ENCODE results near the gene ADGRL3.
"Not testable (repeated sequence)": the region's sequence is repeated elsewhere in the genome, so short reads cannot be mapped to it uniquely, and the experiment has no call there.

Gene ADGRL3

DNA sequence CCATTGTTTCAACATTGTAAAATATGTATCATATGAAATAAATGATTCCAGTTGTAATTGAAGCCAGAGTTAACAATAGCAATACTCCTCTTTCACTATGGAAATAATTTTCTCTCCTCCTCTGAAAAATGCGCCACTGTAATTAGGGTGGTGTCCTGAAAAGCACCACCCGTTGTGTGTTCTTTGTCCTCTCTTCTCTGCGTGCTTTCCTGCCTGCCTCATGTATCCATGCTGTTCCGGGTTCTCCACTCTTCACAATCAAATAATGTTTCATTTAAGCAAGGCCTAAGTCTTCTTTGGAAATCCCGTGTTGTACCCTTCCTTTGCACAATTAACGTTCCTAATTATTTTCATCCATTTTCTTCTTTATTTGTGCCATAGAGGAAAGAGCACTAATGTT lies 293.3 kb downstream of the ADGRL3 start:
- no peak for DNase-seq (ENCODE audit: low read depth)

DNA sequence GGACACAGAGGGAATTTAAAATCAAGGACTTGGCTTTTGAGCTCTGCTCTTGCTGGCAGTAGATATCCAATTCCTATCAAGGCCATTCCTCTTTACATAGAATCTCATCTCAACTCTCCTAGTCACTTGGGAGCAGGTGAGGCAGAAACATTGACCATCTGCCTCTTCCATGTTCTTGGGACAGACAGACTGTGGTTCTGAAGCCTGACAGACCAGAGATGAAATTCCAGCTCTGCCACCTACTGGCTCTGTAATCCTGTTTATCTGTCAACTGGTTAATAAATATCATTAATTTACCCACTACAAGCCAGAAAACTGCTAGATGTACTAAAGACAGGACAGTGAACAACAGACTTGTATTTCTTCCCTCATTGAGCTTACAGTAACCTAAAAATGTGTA lies 300.8 kb downstream of the ADGRL3 start:
- no peak for DNase-seq (ENCODE audit: low read depth)

DNA sequence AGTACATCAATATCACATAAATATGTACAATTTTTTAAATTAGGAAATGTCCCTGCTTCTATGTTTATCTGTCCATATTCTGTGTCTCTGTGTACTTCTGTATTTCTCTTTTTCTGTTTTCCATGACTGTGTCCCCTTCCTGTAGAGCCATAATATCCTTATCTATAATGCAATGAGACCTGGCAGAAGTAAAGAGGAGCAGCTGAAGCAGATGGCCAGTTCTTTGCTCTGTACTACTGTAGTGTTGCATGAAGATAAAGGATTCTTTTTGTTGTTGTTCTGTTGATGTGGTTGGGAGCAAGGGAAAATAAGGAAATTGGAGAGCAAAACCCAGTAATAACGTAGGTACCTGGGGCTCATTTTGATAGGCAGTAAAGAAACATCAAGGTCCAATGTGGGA lies 301.7 kb downstream of the ADGRL3 start:
- no peak for DNase-seq (ENCODE audit: low read depth)

DNA sequence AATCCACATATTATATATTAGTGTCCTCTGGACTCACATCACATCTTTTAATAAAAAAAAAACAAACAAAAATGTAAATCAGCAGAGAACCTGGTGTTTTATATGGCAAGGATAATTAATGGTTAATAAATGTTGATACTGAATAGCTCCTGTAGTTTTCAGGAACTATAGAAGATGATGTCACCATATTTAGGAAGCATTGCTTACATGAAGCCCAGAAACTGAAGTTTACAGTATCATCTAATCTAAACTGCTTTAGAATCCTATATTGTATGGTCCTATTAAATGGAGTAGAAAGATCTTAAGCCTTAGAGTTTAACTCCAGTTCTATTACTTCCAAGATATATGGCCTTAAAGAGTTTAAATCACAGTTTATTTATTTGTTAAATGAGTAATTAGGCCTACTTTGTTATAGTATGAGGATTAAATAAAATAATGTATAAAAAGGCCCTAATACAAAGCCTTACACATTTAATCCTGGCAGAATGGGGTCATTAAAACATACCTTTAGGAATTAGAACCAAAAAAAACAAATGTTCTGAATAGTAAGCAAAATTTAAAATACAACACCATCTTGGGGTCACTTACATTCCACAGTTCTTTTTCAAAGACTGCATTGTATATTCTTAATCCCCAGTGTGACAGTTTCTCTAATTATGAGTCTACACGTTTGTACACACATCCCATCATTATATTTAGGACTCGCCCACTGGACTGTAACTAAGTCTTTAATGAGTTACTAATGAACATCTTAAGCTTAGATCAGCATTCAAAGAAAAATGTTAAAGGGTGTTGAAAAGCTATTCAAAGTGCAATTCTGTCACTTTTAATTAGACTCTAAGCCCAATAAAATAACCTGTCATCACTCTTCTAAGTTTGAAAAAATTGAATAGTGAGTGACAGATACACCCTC lies 305.9 kb downstream of the ADGRL3 start:
- DNase-seq (ENCODE audit: low read depth): no peak

DNA sequence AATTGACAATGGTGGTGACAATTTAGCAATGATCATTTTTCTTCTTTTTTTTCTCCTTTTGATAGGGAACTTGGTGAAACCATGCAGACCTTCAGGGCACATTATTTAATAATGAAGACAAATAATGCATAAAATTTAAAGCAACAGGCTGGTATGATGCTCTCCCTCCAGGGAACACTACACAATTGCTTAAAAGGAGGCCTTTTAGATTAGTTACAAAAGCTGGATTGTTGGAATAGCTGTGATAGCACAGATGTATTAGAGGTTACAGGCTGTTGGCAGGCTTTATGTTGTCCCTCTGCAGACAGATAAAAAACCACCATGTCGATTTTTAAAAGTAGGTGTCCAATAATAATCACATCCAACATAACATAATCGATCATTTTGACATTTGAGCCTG lies 307.0 kb downstream of the ADGRL3 start:
- no peak for DNase-seq (ENCODE audit: low read depth)

DNA sequence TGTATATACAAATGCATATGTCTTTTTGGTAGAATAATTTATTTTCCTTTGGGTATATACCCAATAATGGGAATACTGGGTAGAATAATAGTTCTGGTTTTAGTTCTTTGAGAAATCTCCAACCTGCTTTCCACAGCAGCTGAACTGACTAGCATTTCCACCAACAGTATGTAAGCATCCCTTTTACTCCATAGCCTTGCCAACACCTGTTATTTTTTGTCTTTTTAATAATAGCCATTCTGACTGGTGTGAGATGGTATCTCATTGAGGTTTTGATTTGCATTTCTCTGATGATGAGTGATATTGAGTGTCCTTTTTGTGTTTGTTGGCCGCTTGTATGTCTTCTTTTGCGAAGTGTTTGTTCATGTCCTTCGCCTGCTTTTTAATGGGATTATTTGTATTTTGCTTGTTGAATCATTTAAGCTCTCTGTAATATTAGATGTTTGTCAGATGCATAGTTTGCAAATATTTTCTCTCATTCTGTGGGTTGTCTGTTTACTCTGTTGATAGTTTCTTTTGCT lies 309.7 kb downstream of the ADGRL3 start:
- DNase-seq (ENCODE audit: low read depth): not testable (repeated sequence)

DNA sequence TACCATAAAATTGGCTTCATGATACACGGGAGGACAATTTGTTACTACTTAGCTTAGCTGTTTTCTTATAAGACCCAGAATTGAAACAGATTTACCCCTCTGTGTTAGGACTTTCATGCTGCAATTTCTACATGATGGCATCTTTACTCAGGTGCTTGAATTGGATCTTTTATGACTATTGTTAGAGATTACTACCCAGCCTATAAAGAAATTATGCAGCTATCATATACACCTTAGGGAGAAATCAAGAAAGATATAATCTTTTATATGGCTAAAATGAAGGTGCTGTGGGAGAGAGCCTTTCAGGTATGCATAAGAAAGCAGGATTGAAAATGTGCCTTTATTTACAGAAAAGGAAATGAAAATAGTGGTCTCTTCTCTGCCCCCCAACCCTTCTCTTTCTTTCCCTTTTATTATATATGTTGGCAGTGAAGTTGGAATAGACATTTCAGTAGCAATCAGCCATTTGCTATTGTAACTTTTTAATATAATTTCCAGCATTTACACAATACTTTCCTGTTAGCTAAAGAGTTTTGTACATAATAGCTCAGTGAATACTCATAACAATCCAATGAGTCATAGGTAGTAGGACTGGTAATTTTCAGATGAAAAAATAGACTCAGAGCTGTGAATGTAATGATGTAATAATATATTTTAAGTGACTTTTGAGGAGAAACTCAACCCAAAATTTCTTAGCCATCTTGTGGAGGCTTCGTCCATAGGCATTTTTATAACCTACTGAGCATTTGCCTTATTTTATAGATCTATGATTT lies 311.8 kb downstream of the ADGRL3 start:
- DNase-seq (ENCODE audit: low read depth): peak; percentile 21

DNA sequence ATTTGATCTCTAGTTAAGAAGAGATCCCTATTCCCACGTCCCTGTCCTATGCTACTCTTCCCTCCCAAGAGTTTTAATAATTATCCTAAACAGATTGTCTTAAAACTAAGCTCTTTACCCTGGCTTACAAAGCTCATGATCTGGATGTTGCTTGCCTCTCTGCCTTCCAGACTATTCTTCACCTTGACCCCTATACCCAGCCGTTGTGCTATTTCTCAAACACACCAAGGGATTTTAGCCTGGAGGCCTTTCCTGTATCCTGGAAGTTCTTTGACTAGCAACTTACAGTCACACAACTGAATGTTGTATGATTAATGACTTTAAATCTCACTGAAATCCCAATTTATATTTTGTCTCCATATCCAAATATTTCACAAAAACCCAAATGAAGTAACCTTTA lies 314.9 kb downstream of the ADGRL3 start:
- DNase-seq (ENCODE audit: low read depth): no peak

DNA sequence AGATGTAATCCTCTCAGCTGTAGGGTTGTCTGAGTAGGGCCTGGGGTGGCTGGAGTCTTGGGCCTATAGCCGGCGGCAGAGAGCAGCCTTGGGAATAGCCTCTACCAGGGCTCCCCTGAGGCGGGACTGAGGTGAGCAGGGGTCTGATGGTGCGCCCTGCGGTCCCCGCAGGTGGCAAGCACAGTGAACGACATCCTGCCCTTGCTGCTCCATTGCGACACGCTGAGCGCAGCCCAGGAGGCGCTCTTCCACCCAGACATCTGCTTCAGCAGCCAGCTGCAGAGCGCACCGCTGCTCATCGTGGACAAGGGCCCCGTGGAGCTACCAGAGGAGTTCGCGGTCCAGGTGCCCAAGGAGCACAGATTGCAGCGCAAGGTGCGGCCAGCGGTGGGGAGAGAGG lies 317.0 kb downstream of the ADGRL3 start:
- DNase-seq (ENCODE audit: low read depth): no peak

DNA sequence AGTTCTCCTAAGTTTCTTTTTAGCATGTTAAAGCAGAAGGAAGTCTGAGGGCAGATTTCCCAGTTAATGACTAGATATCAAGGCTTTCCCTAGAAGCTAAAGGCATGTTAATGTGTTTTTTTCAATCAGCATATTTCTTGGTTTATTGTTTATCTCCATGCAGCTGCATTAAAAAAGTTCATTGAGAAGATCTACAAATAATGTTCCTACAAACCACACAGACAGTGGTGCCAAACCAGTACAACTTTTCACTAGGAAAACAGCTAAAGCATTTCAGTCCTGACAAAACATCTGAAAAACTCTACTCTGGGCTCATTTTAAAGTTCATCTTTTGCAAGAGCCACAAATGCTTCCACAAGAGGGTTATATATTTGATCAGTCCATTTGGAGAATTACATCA lies 320.0 kb downstream of the ADGRL3 start:
- DNase-seq (ENCODE audit: low read depth): no peak

DNA sequence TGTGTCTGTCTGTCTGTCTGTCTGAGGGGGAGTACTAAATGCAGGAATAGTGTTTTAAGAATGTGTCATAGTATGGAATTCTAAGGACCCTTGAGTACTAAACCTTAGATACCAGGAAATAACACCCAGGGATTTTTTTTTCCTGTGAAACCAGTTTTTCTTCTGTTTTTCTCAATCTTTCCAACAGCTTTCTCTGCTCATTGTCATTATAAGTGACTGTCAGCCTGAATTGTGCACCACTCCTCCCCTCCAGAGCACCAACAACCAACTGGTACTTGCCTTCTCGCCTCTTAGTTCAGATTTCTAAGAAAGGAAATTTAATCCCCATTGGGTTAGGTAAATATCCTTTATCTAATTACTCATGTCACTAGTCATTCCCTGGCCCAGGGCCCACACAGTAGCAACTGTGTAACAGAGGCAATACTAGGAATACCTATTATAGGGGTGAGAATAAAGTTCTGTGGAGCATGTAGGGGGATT lies 320.6 kb downstream of the ADGRL3 start:
- no peak for DNase-seq (ENCODE audit: low read depth)

DNA sequence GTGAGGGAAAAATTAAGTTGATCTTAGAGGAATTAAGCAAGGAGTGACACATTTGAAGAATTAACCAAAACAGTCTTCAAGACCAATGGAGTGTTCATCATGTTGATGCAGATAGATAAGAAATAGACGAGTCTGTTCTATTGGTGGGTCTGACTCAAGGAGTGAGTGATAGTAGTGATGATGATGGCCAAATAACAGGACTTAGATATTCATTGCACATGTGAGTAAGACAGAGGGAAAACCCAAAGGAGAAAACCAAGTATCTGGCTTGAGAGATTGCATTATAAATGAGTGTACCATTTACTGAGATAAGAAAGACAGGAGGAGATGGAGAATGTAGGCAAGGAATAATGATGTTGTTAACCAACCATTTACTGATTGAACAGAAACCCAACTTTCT lies 321.3 kb downstream of the ADGRL3 start:
- no peak for DNase-seq (ENCODE audit: low read depth)

DNA sequence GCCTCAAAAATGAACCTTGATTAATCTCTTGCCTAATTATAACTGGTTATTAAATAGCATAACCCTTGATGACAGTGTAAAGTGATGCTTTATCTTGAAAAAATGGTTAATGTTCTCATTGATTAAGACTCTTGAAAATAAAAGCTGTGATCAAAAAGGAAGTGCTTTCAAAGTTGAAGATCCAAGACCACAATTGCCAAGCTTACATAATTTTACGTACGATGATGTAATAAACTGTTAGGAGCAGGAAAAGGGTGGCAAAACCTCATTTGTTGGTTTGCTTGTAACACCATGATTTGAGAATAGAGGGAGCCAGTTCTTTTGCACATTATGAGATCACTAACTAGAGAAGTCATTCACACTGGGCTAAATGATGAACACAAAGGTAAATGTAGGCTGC lies 322.2 kb downstream of the ADGRL3 start:
- DNase-seq (ENCODE audit: low read depth): no peak

DNA sequence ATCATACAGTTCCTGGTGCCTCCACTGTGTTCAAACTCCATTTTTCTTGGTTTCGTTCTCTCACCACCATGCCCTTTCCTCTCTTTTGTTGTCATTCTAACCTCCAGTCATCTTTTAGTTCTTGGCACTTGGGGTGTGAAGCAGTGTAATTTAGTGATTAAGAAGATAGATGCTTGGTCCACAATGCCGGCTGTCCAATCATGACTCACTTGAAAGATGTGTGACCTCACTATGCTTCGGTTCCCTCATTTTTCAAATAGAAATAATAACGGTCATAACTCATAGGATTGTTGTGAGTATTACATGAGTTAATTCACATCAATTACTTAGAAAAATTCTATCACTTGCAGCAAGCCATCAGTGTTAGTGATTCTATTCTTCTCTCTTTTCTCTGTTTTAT lies 327.8 kb downstream of the ADGRL3 start:
- no peak for DNase-seq (ENCODE audit: low read depth)

DNA sequence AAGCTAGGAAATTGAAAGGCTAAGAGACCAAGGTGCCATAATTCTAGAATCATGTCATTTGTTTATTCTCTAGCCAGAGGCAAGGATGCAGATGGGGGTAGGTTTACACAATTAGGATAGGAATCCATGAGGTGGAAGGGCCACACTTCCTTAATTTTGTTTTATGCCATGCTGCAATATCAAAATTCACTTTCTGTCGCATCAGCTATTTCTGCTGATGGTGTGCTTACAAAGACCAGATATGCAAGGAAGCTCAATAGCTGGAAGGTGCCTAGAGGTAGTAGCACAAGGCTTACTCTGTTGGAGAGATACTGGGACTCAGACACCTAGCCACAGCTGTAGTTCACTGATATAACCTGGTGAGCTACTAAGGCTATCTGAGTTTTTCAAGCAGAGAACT lies 328.5 kb downstream of the ADGRL3 start:
- DNase-seq (ENCODE audit: low read depth): no peak

DNA sequence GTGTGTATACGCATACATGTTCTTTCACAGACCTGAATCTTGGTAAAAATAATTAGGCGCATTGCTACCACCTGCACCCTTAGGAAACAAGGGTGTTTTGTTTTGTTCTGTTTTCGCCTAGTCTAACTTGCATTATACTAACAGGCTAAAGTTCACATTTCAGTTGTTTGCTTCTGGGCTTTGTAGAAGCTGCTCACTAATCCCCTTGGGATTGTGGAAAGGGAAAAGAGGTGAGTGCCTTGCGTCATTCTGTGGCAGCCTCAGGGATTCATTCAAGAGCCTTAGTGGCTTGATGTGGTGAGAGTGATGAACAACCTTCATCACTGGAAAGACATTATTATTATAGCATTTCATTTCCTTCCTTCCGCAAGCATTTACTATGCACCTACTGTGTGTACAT lies 331.1 kb downstream of the ADGRL3 start:
- no peak for DNase-seq (ENCODE audit: low read depth)

DNA sequence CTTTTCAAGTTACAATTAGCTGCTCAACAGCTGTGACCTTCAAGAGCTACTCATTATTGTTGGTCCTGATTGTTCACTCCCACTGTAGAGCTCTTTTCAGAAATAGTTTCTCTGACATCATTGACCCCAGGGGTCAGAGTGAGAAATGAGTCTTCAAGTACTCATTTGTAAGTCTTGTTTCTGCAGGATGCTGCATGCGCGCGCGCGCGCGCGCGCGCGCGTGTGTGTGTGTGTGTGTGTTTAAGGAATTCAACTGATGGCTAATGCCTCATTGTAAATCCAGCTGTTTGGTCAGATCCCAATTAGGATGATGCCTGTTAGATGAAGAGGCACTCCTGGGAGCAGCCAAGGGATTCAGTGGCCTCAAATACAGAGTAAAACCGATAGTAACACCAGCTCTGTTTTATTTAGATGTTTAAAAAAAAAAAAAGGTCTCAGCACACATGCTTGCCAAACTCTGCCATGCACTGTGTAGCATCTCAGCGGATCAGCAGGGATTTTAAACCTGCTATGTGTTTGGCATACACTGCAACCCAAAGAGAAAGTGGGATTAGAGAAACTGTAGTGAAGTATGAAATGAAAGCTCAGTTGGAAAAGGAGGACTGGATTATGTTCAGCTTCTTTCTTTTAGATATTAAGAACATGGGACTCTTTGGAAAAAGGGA lies 332.3 kb downstream of the ADGRL3 start:
- DNase-seq (ENCODE audit: low read depth): no peak

DNA sequence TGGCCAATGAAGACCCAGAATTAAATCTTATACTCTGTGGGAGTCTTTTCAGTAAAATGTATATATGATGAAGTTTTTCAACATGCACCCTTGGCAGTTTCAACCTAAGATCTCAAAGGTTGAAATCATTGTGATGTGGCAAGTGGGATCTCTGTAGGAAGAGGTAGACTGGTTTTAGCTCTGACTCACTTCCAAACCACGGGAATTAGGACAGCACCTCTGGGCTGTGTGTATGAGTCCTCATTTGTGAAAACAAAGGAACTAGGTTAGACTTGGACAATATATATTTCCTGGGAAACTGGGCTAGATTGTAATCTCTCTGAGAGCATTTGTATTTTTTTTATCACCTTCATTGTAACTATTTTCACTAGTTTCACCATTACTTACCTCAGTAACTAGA lies 333.0 kb downstream of the ADGRL3 start:
- DNase-seq (ENCODE audit: low read depth): no peak

DNA sequence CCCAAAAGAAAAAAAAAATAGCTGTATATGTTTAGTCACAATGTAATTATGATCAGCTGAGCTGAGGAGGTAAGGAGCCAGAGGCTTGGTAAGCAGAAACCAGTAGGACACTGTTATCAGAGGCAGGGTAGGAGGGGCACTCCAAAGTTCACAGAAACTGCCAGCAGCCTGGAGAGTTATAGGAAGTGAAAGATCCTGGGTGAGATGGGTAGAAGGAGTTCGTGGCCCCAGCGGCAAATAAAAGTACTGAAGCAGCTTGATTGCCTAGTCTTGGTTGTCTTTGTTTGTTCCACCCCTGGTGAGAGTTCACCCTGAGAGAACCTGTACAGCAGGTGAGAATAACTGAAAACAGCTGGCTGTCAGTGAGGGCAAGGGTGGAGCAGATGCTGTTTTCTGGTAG lies 340.8 kb downstream of the ADGRL3 start:
- no peak for DNase-seq (ENCODE audit: low read depth)

DNA sequence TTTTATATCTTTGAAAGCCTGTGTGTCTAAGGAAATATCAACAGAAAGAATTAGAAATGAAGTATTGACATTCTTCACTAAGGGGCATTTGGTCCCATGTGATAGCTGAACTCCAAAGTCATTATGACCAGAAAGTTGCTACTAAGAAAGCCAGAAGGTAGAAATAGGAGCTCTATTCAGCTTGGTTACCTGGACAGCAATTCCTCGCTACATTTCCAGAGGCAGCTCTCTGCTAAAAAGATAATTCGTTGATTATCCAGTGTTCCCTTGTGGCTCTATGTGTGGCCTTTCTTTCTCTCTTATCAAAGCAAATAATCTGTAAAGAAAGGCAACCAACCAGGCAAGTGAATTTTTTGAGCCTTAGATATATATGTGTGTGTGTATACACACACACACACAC lies 341.3 kb downstream of the ADGRL3 start:
- no peak for DNase-seq (ENCODE audit: low read depth)

DNA sequence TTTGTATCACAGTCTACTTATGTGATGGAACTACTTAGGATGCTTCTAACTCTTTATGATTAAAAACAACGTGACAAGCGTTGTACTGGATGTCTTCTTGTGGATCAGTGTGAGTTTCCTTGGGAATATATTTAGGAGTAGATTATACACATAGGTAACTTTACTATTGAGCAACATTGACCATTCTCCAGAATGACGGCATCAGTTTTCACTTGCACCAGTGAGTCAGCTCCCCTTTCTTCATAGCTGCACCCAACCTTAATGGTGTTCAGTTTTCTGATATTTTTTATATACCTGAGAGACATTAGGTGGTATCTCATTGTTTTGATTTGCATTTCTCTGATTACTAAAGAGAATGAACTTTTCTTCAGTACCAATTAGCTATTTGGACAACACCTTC lies 343.9 kb downstream of the ADGRL3 start:
- no peak for DNase-seq (ENCODE audit: low read depth)

DNA sequence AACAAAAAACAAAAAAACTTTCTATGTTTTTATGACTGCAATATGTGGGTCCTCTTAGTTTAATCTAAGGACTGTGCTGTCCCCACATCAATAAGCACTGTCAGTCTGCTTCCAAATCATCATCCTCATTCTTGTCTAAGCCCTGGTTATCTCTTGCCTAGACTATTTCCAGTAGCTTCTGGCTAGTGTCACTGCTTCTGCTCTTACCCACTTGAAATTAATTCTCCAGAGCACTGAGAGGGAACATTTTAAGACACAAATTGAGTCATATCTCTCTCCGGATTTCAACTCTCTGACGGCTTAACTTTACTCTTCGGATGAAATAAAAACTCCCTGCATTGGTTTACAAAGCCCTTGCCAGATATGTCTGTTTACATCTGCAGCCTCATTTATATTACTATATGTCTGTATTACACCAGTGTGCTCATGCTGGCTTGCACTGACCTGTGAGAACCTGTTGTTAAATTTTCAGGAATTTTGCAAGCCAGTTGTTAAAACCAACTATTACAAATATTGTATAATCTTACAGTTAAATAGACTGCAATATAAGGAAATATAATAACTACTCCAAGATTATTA lies 345.9 kb downstream of the ADGRL3 start:
- DNase-seq (ENCODE audit: low read depth): no peak
